A673 (cell line): Measurements from ENCODE around the gene GRIK5.

Experiments
- EZH2 ChIP-seq: fragments of 200-600 bp; sonication (generic); IDR thresholded peaks from 2 replicates; pipeline ENCODE4 v1.6.1; 2017; ENCODE audit warnings: borderline replicate concordance, low read depth, mild to moderate bottlenecking, mixed read lengths, antibody characterized with exemption, low read length; ENCODE audit not compliant: poor library complexity, severe bottlenecking
- TF ChIP-seq, protein P1 (sequence below): fragments of 300-800, 200-600 bp; sonication (generic); conservative IDR thresholded peaks from 2 replicates; pipeline ENCODE4 v1.5.1; 2017; ENCODE audit warnings: low read depth, mild to moderate bottlenecking, antibody characterized with exemption, low read length, moderate library complexity, mixed read lengths

GRCh38 chr19:42086188-42086736 lies 16.3 kb upstream of the GRIK5 start:
- TF ChIP-seq, protein P1, sequence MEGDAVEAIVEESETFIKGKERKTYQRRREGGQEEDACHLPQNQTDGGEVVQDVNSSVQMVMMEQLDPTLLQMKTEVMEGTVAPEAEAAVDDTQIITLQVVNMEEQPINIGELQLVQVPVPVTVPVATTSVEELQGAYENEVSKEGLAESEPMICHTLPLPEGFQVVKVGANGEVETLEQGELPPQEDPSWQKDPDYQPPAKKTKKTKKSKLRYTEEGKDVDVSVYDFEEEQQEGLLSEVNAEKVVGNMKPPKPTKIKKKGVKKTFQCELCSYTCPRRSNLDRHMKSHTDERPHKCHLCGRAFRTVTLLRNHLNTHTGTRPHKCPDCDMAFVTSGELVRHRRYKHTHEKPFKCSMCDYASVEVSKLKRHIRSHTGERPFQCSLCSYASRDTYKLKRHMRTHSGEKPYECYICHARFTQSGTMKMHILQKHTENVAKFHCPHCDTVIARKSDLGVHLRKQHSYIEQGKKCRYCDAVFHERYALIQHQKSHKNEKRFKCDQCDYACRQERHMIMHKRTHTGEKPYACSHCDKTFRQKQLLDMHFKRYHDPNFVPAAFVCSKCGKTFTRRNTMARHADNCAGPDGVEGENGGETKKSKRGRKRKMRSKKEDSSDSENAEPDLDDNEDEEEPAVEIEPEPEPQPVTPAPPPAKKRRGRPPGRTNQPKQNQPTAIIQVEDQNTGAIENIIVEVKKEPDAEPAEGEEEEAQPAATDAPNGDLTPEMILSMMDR = no peak
- TF ChIP-seq EZH2 = no peak
